Stromal cell of bone marrow (primary cell): Measurements from ENCODE around the gene CFAP221.

Experiments
- DNase-seq: peaks from one replicate; pipeline ENCODE4 v3.0.0-alpha.2; 2012; ENCODE audit warnings: low read depth

The CFAP221 gene

DNA sequence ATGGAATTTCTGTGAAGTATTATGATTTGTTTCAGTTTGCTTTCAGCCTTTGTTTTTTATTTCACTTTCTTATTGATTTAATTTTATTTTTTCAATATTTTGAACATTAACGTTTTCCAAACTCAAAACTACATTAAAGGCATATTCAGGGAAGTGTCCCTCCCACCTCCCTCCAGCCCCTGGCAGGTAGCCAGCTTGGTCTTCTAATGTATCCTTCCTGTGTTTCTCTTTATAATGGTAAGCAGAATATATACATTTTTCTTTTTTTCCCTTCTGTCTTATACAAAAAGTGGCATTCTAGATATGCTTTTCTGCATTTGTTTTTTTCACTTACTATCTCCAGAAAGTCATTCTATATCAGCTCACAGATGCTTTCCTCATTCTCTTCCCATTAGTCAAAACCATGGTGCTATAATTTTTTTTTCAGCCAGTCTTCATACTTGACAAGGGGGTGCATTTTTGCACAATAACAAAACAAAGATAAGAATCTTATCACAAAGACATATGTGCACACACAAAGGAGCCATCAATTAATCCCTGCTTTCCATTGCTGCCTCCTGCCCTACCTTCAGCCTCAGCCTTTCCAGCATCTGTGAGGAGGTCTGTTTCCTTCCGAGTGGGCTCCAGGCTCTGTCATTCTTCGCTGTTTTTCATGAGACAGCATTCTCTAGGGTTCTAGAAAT is 101.1 kb downstream of the CFAP221 start:
- DNase-seq = no peak

- no peak for DNase-seq
Observed at GRCh38 chr2:119646149-119646548, 101.9 kb downstream of the CFAP221 start.

DNA sequence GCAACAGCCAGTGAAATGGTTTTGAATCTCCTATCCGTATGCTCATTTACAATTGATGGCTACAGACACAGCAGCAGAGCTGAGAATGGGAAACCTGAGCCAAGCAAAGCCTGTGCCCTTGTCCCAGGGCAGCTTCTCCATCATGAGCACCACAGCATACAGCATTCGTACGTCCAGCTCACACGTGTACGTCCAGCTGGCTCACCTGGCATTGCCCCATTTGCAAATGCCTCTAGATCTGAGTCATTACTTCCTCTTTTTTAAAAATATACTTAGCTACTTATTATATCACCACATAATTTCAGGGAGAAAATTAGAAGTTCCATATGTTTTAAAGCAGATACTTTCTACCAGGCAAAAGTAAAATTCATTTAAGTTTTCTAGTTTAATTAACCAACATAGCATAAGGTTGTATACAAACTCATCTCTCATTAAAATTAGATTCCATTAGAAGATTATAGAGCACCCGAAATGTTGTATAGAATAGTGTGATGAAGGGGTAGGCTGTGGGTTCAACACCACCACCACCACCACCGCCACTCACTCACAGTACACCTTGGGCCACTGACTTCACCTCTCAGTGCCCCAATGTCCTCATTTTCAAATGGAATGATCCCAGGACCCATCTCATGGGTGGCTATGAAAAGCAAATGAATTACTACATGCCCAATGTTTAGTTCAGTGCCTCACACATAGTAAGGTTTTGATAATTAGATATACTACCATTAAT is 103.4 kb downstream of the CFAP221 start:
- DNase-seq = no peak

GRCh38 chr2:119649364-119649917 is 105.2 kb downstream of the CFAP221 start:
- DNase-seq = no peak

GRCh38 chr2:119650206-119650605 is 106.0 kb downstream of the CFAP221 start:
- no peak for DNase-seq

GRCh38 chr2:119650846-119651370 is 106.7 kb downstream of the CFAP221 start:
- no peak for DNase-seq

DNA sequence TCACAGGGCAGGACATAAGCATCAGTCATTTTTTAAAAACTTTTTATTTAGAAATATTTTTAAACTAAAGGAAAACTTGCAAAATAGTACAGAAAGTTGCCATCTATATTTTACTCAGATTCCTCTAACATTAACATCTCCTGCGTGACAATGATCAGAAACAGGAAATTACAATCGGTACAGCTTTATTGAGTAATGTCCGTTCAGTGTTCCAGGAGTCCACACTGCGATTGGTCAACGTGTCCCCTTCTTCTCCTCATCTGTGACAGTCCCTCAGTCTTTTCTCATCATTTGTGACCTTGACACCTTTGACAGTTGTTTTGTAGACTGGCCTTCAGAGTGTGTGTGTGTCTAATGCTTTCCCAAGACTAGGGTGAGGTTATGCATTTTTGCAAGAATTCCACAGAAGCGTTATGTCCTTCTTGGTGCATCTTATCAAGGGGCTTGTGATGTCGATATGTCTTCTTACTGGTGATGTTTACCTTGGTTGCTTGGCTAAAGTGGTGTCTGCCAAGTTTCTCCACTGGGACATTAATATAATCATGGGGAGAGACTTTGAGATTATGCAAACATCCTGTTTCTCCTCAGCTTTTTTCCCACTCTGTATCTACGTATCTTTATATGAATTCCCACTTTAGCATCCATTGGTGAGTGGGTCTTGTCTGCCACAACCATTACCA is 113.4 kb downstream of the CFAP221 start:
- DNase-seq = no peak

- no peak for DNase-seq
Observed at GRCh38 chr2:119659601-119660342, 115.5 kb downstream of the CFAP221 start.

- no peak for DNase-seq
Observed at GRCh38 chr2:119660343-119660658, 116.1 kb downstream of the CFAP221 start.

DNA sequence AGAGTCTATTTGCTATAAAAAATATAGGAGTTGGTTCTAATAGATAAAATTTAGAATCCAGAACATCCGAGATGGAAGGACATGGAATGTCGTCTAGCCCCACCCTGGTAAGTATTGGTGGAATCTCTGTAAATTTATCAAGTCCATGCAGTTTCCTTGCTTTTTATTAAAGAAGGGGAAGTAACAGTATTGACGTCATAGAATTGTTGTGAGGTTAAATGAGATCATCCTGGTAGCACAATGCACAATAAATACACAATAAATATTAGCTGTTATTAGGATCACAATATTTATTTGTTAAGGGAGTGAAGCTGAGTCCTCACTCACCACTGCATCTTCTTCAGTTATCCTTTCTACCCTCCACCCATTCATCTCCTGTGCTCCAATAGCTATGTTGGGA is 118.0 kb downstream of the CFAP221 start:
- DNase-seq = no peak

DNA sequence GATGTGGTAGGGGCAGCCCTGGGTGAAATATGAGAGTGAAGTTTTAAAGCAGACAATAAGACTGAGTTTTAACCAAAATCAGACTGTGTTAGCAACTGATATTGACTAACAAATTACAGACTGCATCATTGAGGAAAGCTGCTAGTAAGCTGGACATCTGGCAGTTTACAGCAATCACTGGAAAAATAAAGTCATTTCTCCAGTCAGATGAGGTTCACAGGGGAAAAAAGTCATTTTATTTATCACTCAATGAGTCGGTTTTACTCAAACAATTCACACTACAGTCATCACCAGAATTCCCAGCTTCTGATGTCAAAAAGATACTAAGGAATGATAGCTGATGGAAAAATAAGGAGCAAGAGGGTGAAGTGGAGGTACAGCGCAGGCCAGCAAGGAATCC is 124.3 kb downstream of the CFAP221 start:
- no peak for DNase-seq

GRCh38 chr2:119671016-119671415 is 126.8 kb downstream of the CFAP221 start:
- no peak for DNase-seq

DNA sequence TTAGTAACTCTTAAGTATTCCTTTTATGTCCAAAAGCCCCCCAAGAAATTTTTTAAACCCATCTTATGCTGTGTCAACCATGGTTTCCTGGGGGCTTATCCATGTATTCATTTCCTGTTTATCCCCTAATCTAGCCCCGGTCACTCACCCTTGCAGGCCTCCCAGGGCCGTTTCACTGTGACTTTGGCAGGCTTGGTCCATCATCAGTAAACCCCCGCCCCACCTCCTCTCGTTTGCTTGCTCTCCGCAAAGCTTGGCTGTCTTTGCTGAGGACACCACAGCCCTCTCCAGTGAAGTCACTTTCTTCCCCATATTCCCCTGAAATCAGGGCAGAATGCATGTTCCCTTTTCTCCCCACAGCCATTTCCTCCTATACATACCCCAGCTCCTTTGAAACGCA is 127.5 kb downstream of the CFAP221 start:
- DNase-seq = no peak

- no peak for DNase-seq
Observed at GRCh38 chr2:119672161-119672862, 128.1 kb downstream of the CFAP221 start.

- no peak for DNase-seq
Observed at GRCh38 chr2:119673796-119674195, 129.5 kb downstream of the CFAP221 start.

- DNase-seq = no peak
Observed at GRCh38 chr2:119674711-119675500, 130.7 kb downstream of the CFAP221 start.

- DNase-seq = no peak
Observed at GRCh38 chr2:119678021-119678656, 133.9 kb downstream of the CFAP221 start.

GRCh38 chr2:119679526-119679837 is 135.2 kb downstream of the CFAP221 start:
- DNase-seq = no peak

- DNase-seq = no peak
Observed at GRCh38 chr2:119679846-119680245, 135.6 kb downstream of the CFAP221 start.

GRCh38 chr2:119680457-119681202 is 136.4 kb downstream of the CFAP221 start:
- DNase-seq = no peak
